K562 (cell line): ENCODE data around the gene B4GALNT2. TPM values are rescaled to one million over a fixed set of nuclear protein-coding genes. Genes with fewer than 3 reads are reported as not detected.

Experiments
- ATAC-seq: fragments of 200-7000 bp; cut with Tn5 transposase; 3 replicates; pipeline ENCODE4 v1.9.1; 2020; ENCODE audit warnings: moderate library complexity
- BruUV-seq: library from RNA; stranded (reverse); fragments of 400-500 nt; replicated peaks from 2 replicates; lab custom pipeline; 2021; lab: Mats Ljungman, UMichigan
- CTCF ChIA-PET: fragments of 300-600 bp; formaldehyde crosslinking; extraction: SDS; loops from one replicate; lab custom pipeline; 2021; ENCODE audit warnings: low intra/inter-chr PET ratio; lab: Yijun Ruan, JAX
- POLR2A ChIA-PET: fragments of 300-600, 350-650 bp; sonication (Branson Sonifier 250); formaldehyde crosslinking; extraction: SDS; loops from one replicate; lab custom pipeline; 2021; ENCODE audit warnings: antibody characterized with exemption, inconsistent platforms; lab: Yijun Ruan, JAX
- DNase-seq, 4 experiments: peaks; one replicate each; pipeline versions ENCODE4 v3.0.0 to v3.0.0-alpha.2; 2011 to 2018; ENCODE audit warnings: low spot score in 3 of 4, mixed read lengths in 3 of 4; ENCODE audit errors: extremely low read depth in 1 of 4
- FAIRE-seq: peaks from 2 replicates; lab custom pipeline; 2011; peaks lifted over from hg19 to GRCh38; lab: Jason Lieb, UNC
- H2AFZ ChIP-seq: 2 replicates; pipeline ENCODE4 v1.6.0; 2011; ENCODE audit warnings: low read depth, low read length, control low read depth, inconsistent platforms
- H3K27ac ChIP-seq: fragments of 200-600 bp; 3 replicates; pipeline ENCODE4 v1.8.0; 2011; ENCODE audit warnings: low read depth, mild to moderate bottlenecking, control low read depth, inconsistent platforms, low read length, moderate library complexity, mixed read lengths; ENCODE audit errors: extremely low read depth
- H3K27me3 ChIP-seq, 2 experiments: fragments of 300-600 bp in 1 of 2; 2 replicates in 1 of 2; 3 replicates in 1 of 2; pipeline versions ENCODE4 v1.6.0 to v1.8.0; 2011; ENCODE audit warnings: inconsistent platforms in 2 of 2, low read length in 2 of 2, mild to moderate bottlenecking in 1 of 2, mixed read lengths in 1 of 2, moderate library complexity in 1 of 2; ENCODE audit not compliant: control insufficient read depth in 2 of 2, insufficient read depth in 2 of 2
- H3K36me3 ChIP-seq: fragments of 300-600 bp; 3 replicates; pipeline ENCODE4 v1.8.0; 2011; ENCODE audit warnings: mild to moderate bottlenecking, low read length, inconsistent platforms; ENCODE audit not compliant: control insufficient read depth, insufficient read depth
- H3K4me1 ChIP-seq, 2 experiments: fragments of 200-600 bp in 1 of 2; replicated peaks in 1 of 2; 2 replicates in 1 of 2; 3 replicates in 1 of 2; pipeline versions ENCODE4 v1.5.1 to v1.8.0; 2011; ENCODE audit warnings: inconsistent platforms in 2 of 2, low read length in 2 of 2, mild to moderate bottlenecking in 1 of 2, mixed read lengths in 1 of 2, moderate library complexity in 1 of 2; ENCODE audit not compliant: control insufficient read depth in 2 of 2, insufficient read depth in 2 of 2
- H3K4me2 ChIP-seq: 2 replicates; pipeline ENCODE4 v1.6.1; 2011; ENCODE audit warnings: low read length, control low read depth, inconsistent platforms, mixed read lengths; ENCODE audit not compliant: insufficient read depth
- H3K4me3 ChIP-seq: fragments of 200-600 bp; sonication (generic), shearing (Covaris generic); 2 replicates; pipeline ENCODE4 v1.5.1; 2016; ENCODE audit warnings: control low read depth, inconsistent platforms
- H3K79me2 ChIP-seq: fragments of 200-600 bp; 3 replicates; pipeline ENCODE4 v1.8.0; 2011; ENCODE audit warnings: low read length, inconsistent platforms; ENCODE audit not compliant: control insufficient read depth, insufficient read depth
- H3K9ac ChIP-seq, 2 experiments: 2 replicates each; pipeline versions ENCODE4 v1.6.0 to v1.6.1; 2011; ENCODE audit warnings: low read depth in 2 of 2, low read length in 2 of 2, control low read depth in 1 of 2, inconsistent platforms in 1 of 2, mild to moderate bottlenecking in 1 of 2, mixed read lengths in 1 of 2; ENCODE audit not compliant: insufficient read depth in 1 of 2
- H3K9me1 ChIP-seq: one replicate; pipeline ENCODE4 v1.6.0; 2011; ENCODE audit warnings: inconsistent platforms, mild to moderate bottlenecking, low read length, moderate library complexity; ENCODE audit not compliant: control insufficient read depth, insufficient read depth
- H3K9me3 ChIP-seq: replicated peaks from 2 replicates; pipeline ENCODE4 v1.5.1; 2011; ENCODE audit warnings: low read depth, low read length, inconsistent platforms; ENCODE audit not compliant: control insufficient read depth, insufficient read depth
- H4K20me1 ChIP-seq: replicated peaks from 2 replicates; pipeline ENCODE4 v1.6.1; 2011; ENCODE audit warnings: low read length, inconsistent platforms, mixed read lengths; ENCODE audit not compliant: control insufficient read depth, insufficient read depth
- ARID1B ChIP-seq: fragments of 450-650 bp; IDR thresholded peaks from 2 replicates; pipeline ENCODE4 v1.6.1; 2016; ENCODE audit warnings: antibody characterized with exemption, mild to moderate bottlenecking, inconsistent platforms
- MCM5 ChIP-seq: fragments of 450-650 bp; IDR thresholded peaks from 2 replicates; pipeline ENCODE4 v1.6.1; 2016; ENCODE audit warnings: low read depth
- NR3C1 ChIP-seq: sonication (generic); formaldehyde crosslinking; IDR thresholded peaks from 2 replicates; pipeline ENCODE4 v1.8.1; 2022; ENCODE audit warnings: missing genetic modification reagents
- RAD51 ChIP-seq: fragments of 450-650 bp; IDR thresholded peaks from 2 replicates; pipeline ENCODE4 v1.7.1; 2016; ENCODE audit warnings: low read depth, mild to moderate bottlenecking, borderline replicate concordance
- TCF7L2 ChIP-seq: fragments of 150-350 bp; IDR thresholded peaks from 2 replicates; pipeline ENCODE4 v1.6.1; 2016; ENCODE audit warnings: low read depth, mild to moderate bottlenecking, low read length, moderate library complexity
- TCFL5 ChIP-seq: fragments of 250-450 bp; sonication (Bioruptor Pico); conservative IDR thresholded peaks from 2 replicates; pipeline ENCODE4 v1.6.1; 2021; ENCODE audit warnings: mild to moderate bottlenecking, moderate library complexity, matching md5 sums
- TEAD4 ChIP-seq, 2 experiments: sonication (generic) in 1 of 2; formaldehyde crosslinking in 1 of 2; IDR thresholded peaks; 2 replicates each; pipeline versions ENCODE4 v1.6.1 to v1.8.0; 2012 to 2022; ENCODE audit warnings: borderline replicate concordance in 1 of 2, inconsistent platforms in 1 of 2, low read length in 1 of 2, mild to moderate bottlenecking in 1 of 2, missing genetic modification reagents in 1 of 2
- ZBTB11 ChIP-seq, 3 experiments: fragments of 200-800 bp in 1 of 3; fragments of 250-450 bp in 1 of 3; fragments of 450-650 bp in 1 of 3; sonication (Bioruptor Pico) in 1 of 3; sonication (Bioruptor generic) in 1 of 3; formaldehyde crosslinking in 1 of 3; IDR thresholded peaks; 2 replicates each; pipeline versions ENCODE4 v1.6.1 to v1.8.0; 2016 to 2022; ENCODE audit warnings: mild to moderate bottlenecking in 2 of 3, missing genetic modification characterization in 2 of 3, missing compliant biosample characterization in 1 of 3, moderate library complexity in 1 of 3
- ZBTB12 ChIP-seq: fragments of 250-450 bp; sonication (Bioruptor Pico); IDR thresholded peaks from 2 replicates; pipeline ENCODE4 v1.4.0; 2020
- ZNF384 ChIP-seq: IDR thresholded peaks from 2 replicates; pipeline ENCODE4 v1.6.1; 2012; ENCODE audit warnings: low read depth, low read length, improper control_type of control experiment
- ZNF830 ChIP-seq: fragments of 250-450 bp; sonication (Bioruptor Pico); IDR thresholded peaks from 2 replicates; pipeline ENCODE4 v1.5.0; 2021; ENCODE audit warnings: mild to moderate bottlenecking
- WGBS: fragments of 100-300 bp; shearing (Covaris generic); methylation state at CpG from one replicate; pipeline ENCODE4 v1.1.6; 2016; ENCODE audit warnings: low coverage, mixed read lengths; ENCODE audit not compliant: insufficient coverage; ENCODE audit errors: missing lambda C conversion rate; 5-methylcytosine and 5-hydroxymethylcytosine counted together
- in situ Hi-C: fragments of 300-500 bp; cut with MboI; formaldehyde crosslinking; loops from 4 replicates; pipeline ENCODE4 v1.15.0; 2018; ENCODE audit warnings: inconsistent platforms, mixed read lengths
- intact Hi-C: fragments of 100-400 bp; cut with micrococcal nuclease; formaldehyde crosslinking; loops from 2 replicates; pipeline ENCODE4 v1.14.2; 2022
- polyA plus RNA-seq, 8 experiments: library from polyadenylated mRNA; depleted of rRNA in 4 of 8; stranded (reverse) in 5 of 8; unstranded in 3 of 8; fragments of >200 nt; fragmentation: Nextera tagmentation in 2 of 8; fragmentation: Illumina TruSeq in 1 of 8; extraction: Ambion mirVana in 2 of 8; extraction: Trizol in 1 of 8; gene quantifications; 2 replicates each; pipeline versions ENCODE4 v1.2.1 to v1.2.3, GENCODE V29; 2011 to 2014; ENCODE audit warnings: inconsistent platforms in 1 of 8, missing spikeins in 1 of 8
- total RNA-seq, 7 experiments: library from RNA; depleted of rRNA in 6 of 7; stranded (reverse); fragments of >200 nt in 6 of 7; fragmentation: Illumina TruSeq in 2 of 7; extraction: Trizol in 2 of 7; gene quantifications; 2 replicates each; pipeline versions ENCODE4 v1.2.1 to v1.2.3, GENCODE V29; 2011 to 2021; ENCODE audit warnings: low replicate concordance in 1 of 7

Gene B4GALNT2
- total and polyA plus RNA-seq, 9 of the 15 experiments (the other 6 are each of a cell fraction or from before 2014, with no cell fraction given): not detected

GRCh38 chr17:49223168-49223516, 90.6 kb downstream of the B4GALNT2 start:
- in situ Hi-C loops: no loop called here
- no peak overlapping the region for H3K4me3 ChIP-seq
- CTCF ChIA-PET: interaction anchor here (0.6 to 1.3 kb wide), 3 partner anchors 68 to 333 kb away, joined by 3 to 4 read pairs (median 4); no protein-coding TSS in a partner anchor
- H3K9ac ChIP-seq: no peak overlapping the region
- no peak for TF ChIP-seq RAD51
- TF ChIP-seq ZBTB11 (CRISPR knock-in tag; IDR thresholded peaks at IDR 0.05): no peak
- no peak for TF ChIP-seq ZNF830 (CRISPR knock-in tag)
- no peak for TF ChIP-seq ZBTB12
- TF ChIP-seq TCFL5 (CRISPR knock-in tag): no peak
- no peak for TF ChIP-seq TEAD4 (IDR thresholded peaks at IDR 0.05; ENCODE audit: low read length)
- TF ChIP-seq TEAD4 (CRISPR knock-in tag; IDR thresholded peaks at IDR 0.05; ENCODE audit: borderline replicate concordance): no peak
- TF ChIP-seq NR3C1 (CRISPR knock-in tag): no peak
- no peak for TF ChIP-seq TCF7L2
- TF ChIP-seq ZNF384: no peak
- TF ChIP-seq MCM5: no peak
- no peak for TF ChIP-seq ARID1B
- no peak overlapping the region; the same call in 1 of the 2 replicates for H3K4me2 ChIP-seq
- H4K20me1 ChIP-seq: no peaks in the 10 kb centered on the region
- BruUV-seq: no TSS peak
- intact Hi-C loops: loop anchor here (5.0 kb wide), 1 partner anchor 69 kb away; no protein-coding TSS in a partner anchor
- no peaks in the 10 kb centered on the region for H3K36me3 ChIP-seq
- ATAC-seq (no peak), DNase-seq (no peak), FAIRE-seq (no peak)
- H3K4me1 ChIP-seq: peaks cover 1 to 29% of the 10 kb centered on the region in 2 experiments
- POLR2A ChIA-PET: interaction anchor here (1.2 kb wide), 1 partner anchor 31 kb away, joined by 3 read pairs; no protein-coding TSS in a partner anchor
- no peaks in the 10 kb centered on the region for H3K79me2 ChIP-seq
- H3K27ac ChIP-seq: no peak overlapping the region
- H3K9me3 ChIP-seq: no peaks in the 10 kb centered on the region; the same call in 1 of the 2 replicates
- H3K27me3 ChIP-seq: peaks cover 0 to 56% of the 10 kb centered on the region in 2 experiments; a peak in 3 of 5 replicates
- no peak overlapping the region for H2AFZ ChIP-seq
- WGBS: 4% methylated on average over 9 of the region's 9 CpGs
- H3K9me1 ChIP-seq: no peaks in the 10 kb centered on the region
